ENCODE measurements around the gene ATP13A3. TPM values are rescaled to one million over a fixed set of nuclear protein-coding genes. Genes with fewer than 3 reads are reported as not detected.
"Not testable (repeated sequence)": the region's sequence is repeated elsewhere in the genome, so short reads cannot be mapped to it uniquely, and the experiment has no call there.

The ATP13A3 gene
- 43.8 TPM for polyA plus RNA-seq (2013, experiment 1 of 2)
- polyA plus RNA-seq (2013, experiment 2 of 2), result 42.9 TPM

DNA sequence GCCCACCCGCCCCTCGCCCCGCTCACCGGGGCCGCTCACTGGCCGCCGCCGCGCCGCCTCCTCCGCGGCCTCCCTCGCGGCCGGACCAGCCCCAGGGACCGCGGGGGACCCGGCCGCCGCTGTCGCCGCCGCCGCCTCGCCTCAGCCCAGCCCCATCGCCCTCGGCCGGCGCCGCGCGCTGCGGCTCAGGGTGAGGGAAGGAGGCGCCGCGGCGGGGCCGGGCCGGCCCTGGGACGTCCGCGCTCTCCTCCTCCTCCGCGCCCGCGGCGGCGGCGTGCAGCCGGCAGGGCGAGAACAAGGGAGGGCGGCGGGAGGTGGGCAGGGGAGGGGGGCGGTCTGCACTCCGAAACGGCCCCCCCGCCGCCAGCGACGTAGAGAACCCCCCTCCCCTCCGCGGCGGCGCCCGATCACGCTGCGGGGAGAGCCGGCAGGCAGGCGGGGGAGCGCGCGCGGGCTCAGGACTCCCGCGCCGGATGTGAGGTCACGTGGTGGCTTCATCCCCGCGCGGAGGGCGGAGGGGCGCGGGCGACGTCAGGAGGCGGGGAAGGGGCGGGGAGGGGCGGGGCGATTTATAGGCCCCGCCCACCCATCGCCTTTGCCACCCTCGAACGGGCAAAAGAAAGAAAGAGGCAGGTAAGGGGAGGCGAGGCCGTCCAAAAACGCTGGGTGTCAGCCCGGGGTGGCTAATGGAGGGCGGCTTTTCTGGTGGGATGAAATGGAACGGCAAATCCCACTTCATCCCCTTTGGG lies at the start of gene ATP13A3:
Gene ATP13A3, minus strand, starts transcription at position 463 of the 749 bp plus-strand sequence. CDS start 24,812 bp downstream, outside the sequence.
- H3K79me1 ChIP-seq (ENCODE audit: low read length), result peaks cover 1% of the 10 kb centered on the region
- peaks cover 4% of the 10 kb centered on the region for H3K4me1 ChIP-seq (ENCODE audit: control insufficient read depth, low read depth, low read length)
- H3K27ac ChIP-seq (ENCODE audit: low read depth, low read length), result peak within 1 kb of the TSS; percentile 65
- peak within 1 kb of the TSS; percentile 22 for H2BK5ac ChIP-seq (ENCODE audit: low read length)
- H2AK5ac ChIP-seq (ENCODE audit: low read length), result peak within 1 kb of the TSS; percentile 20
- H3K4ac ChIP-seq (ENCODE audit: low read depth, low read length), result peak within 1 kb of the TSS; percentile 82
- peak within 1 kb of the TSS; percentile 93 for H3K9ac ChIP-seq (ENCODE audit: low read length)
- H3K27me3 ChIP-seq (ENCODE audit: insufficient read depth, low read length, poor library complexity), result no peaks in the 10 kb centered on the region
- H2BK15ac ChIP-seq (replicated peaks; ENCODE audit: low read depth), result no peak within 1 kb of the TSS
- peak within 1 kb of the TSS; percentile 34 for H3K23ac ChIP-seq (ENCODE audit: low read length)
- peak within 1 kb of the TSS; percentile 81 for H3K4me3 ChIP-seq (ENCODE audit: low read length)
- H4K8ac ChIP-seq (ENCODE audit: low read depth, low read length), result no peak within 1 kb of the TSS
- H3K4me2 ChIP-seq (ENCODE audit: low read length), result peak within 1 kb of the TSS; percentile 73
- H3K18ac ChIP-seq (ENCODE audit: low read length), result peak within 1 kb of the TSS; percentile 98
- peak within 1 kb of the TSS; percentile 92 for H2BK120ac ChIP-seq (ENCODE audit: low read depth, low read length)
- no peak within 1 kb of the TSS for H4K5ac ChIP-seq (ENCODE audit: low read length)
- no peaks in the 10 kb centered on the region for H3K36me3 ChIP-seq (ENCODE audit: control insufficient read depth, insufficient read depth, low read length)
- no CpG with 5 or more reads among the region's 99 CpGs for WGBS (ENCODE audit: extremely low coverage, insufficient coverage, low lambda C conversion rate)
- H3K79me2 ChIP-seq (ENCODE audit: control insufficient read depth, insufficient read depth, low read length), result peaks cover 37% of the 10 kb centered on the region
- peak; percentile 94 for DNase-seq
- H3K56ac ChIP-seq (ENCODE audit: low read length), result peak within 1 kb of the TSS; percentile 92

DNA sequence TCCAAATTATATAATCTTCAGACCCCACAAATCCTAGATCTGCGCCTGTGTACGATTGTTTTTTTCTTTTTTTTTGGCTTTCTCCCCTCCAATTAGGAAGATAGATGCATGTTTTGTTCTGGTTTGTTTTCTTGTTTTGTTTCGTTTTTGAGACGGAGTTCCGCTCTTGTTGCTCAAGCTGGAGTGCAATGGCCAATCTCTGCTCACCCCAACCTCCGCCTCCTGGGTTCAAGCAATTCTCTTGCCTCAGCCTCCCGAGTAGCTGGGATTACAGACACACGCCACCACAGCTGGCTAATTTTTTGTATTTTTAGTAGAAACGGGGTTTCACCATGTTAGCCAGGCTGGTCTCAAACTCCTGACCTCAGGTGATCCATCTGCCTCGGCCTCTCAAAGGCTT lies 48.4 kb upstream of the ATP13A3 start:
- not testable (repeated sequence) for H3K36me3 ChIP-seq (ENCODE audit: control insufficient read depth, insufficient read depth, low read length); H3K79me2 ChIP-seq (ENCODE audit: control insufficient read depth, insufficient read depth, low read length); H4K5ac ChIP-seq (ENCODE audit: low read length); H2AK5ac ChIP-seq (ENCODE audit: low read length); H3K4me1 ChIP-seq (ENCODE audit: control insufficient read depth, low read depth, low read length); DNase-seq; H3K79me1 ChIP-seq (ENCODE audit: low read length); H2BK120ac ChIP-seq (ENCODE audit: low read depth, low read length); H2BK5ac ChIP-seq (ENCODE audit: low read length); H3K56ac ChIP-seq (ENCODE audit: low read length); H3K4ac ChIP-seq (ENCODE audit: low read depth, low read length); H3K18ac ChIP-seq (ENCODE audit: low read length); H3K4me2 ChIP-seq (ENCODE audit: low read length); H4K8ac ChIP-seq (ENCODE audit: low read depth, low read length); H3K27ac ChIP-seq (ENCODE audit: low read depth, low read length); H3K9ac ChIP-seq (ENCODE audit: low read length); H3K27me3 ChIP-seq (ENCODE audit: insufficient read depth, low read length, poor library complexity); H3K23ac ChIP-seq (ENCODE audit: low read length); H2BK15ac ChIP-seq (replicated peaks; ENCODE audit: low read depth); H3K4me3 ChIP-seq (ENCODE audit: low read length)
- WGBS (ENCODE audit: extremely low coverage, insufficient coverage, low lambda C conversion rate), result no CpG with 5 or more reads among the region's 10 CpGs

DNA sequence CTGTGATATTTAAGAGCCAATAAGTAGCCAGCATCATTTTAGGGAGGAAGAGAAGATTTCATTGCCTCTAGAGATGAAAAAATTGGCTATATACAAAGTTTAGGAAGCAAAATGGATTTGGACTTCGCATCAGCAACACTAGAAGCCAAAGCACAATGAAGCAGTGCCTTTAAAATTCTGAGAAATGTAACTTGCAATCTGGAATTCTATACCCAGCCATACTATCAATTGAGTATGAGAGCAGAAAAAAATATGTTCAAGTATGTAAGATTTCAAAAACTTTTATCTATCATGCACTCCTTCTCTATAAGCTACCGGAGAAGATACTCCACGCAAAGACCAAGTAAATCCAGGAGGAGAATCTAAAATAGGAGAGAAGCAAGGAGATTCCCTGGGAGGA lies 47.4 kb upstream of the ATP13A3 start:
- no peaks in the 10 kb centered on the region for H3K79me1 ChIP-seq (ENCODE audit: low read length)
- H4K5ac ChIP-seq (ENCODE audit: low read length), result no peak overlapping the region
- no peak overlapping the region for H3K9ac ChIP-seq (ENCODE audit: low read length)
- no peak overlapping the region for H3K56ac ChIP-seq (ENCODE audit: low read length)
- H2BK15ac ChIP-seq (replicated peaks; ENCODE audit: low read depth), result no peak overlapping the region
- no peak overlapping the region for H2BK5ac ChIP-seq (ENCODE audit: low read length)
- no peak overlapping the region for H3K4me2 ChIP-seq (ENCODE audit: low read length)
- no peaks in the 10 kb centered on the region for H3K79me2 ChIP-seq (ENCODE audit: control insufficient read depth, insufficient read depth, low read length)
- H3K27ac ChIP-seq (ENCODE audit: low read depth, low read length), result no peak overlapping the region
- H2AK5ac ChIP-seq (ENCODE audit: low read length), result no peak overlapping the region
- H3K4ac ChIP-seq (ENCODE audit: low read depth, low read length), result no peak overlapping the region
- H3K18ac ChIP-seq (ENCODE audit: low read length), result no peak overlapping the region
- no peak for DNase-seq
- WGBS (ENCODE audit: extremely low coverage, insufficient coverage, low lambda C conversion rate), result no CpG with 5 or more reads among the region's 3 CpGs
- H3K23ac ChIP-seq (ENCODE audit: low read length), result no peak overlapping the region
- H3K4me3 ChIP-seq (ENCODE audit: low read length), result no peak overlapping the region
- no peaks in the 10 kb centered on the region for H3K4me1 ChIP-seq (ENCODE audit: control insufficient read depth, low read depth, low read length)
- no peak overlapping the region for H4K8ac ChIP-seq (ENCODE audit: low read depth, low read length)
- no peaks in the 10 kb centered on the region for H3K36me3 ChIP-seq (ENCODE audit: control insufficient read depth, insufficient read depth, low read length)
- no peak overlapping the region for H2BK120ac ChIP-seq (ENCODE audit: low read depth, low read length)
- H3K27me3 ChIP-seq (ENCODE audit: insufficient read depth, low read length, poor library complexity), result no peaks in the 10 kb centered on the region

DNA sequence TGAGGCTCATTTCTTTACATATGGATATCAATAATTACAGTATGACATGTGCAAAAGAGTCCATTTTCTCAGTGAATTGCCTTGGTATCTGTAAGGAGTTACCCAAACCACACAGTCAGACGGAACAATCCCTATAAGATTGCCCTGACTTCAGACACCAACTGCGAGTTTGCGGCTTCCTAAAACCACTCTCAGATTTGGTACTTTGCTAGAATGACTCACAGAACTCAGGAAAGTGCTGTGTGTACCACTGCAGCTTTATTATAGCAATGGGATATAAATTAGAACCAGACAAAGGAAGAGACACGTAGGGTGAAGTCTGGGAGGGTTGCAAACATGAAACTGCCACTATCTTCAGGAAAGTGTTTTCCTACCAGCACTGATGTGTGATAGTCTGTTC lies 45.8 kb upstream of the ATP13A3 start:
- H2AK5ac ChIP-seq (ENCODE audit: low read length), result no peak overlapping the region
- H3K4me1 ChIP-seq (ENCODE audit: control insufficient read depth, low read depth, low read length), result no peaks in the 10 kb centered on the region
- WGBS (ENCODE audit: extremely low coverage, insufficient coverage, low lambda C conversion rate), result no CpG with 5 or more reads among the region's 4 CpGs
- no peak for DNase-seq
- no peak overlapping the region for H4K8ac ChIP-seq (ENCODE audit: low read depth, low read length)
- no peak overlapping the region for H3K18ac ChIP-seq (ENCODE audit: low read length)
- H2BK120ac ChIP-seq (ENCODE audit: low read depth, low read length), result no peak overlapping the region
- H3K56ac ChIP-seq (ENCODE audit: low read length), result no peak overlapping the region
- H3K27ac ChIP-seq (ENCODE audit: low read depth, low read length), result no peak overlapping the region
- no peaks in the 10 kb centered on the region for H3K79me2 ChIP-seq (ENCODE audit: control insufficient read depth, insufficient read depth, low read length)
- no peaks in the 10 kb centered on the region for H3K36me3 ChIP-seq (ENCODE audit: control insufficient read depth, insufficient read depth, low read length)
- H4K5ac ChIP-seq (ENCODE audit: low read length), result no peak overlapping the region
- H3K9ac ChIP-seq (ENCODE audit: low read length), result no peak overlapping the region
- no peaks in the 10 kb centered on the region for H3K27me3 ChIP-seq (ENCODE audit: insufficient read depth, low read length, poor library complexity)
- no peak overlapping the region for H3K4ac ChIP-seq (ENCODE audit: low read depth, low read length)
- H2BK15ac ChIP-seq (replicated peaks; ENCODE audit: low read depth), result no peak overlapping the region
- H3K23ac ChIP-seq (ENCODE audit: low read length), result no peak overlapping the region
- no peaks in the 10 kb centered on the region for H3K79me1 ChIP-seq (ENCODE audit: low read length)
- no peak overlapping the region for H3K4me3 ChIP-seq (ENCODE audit: low read length)
- no peak overlapping the region for H2BK5ac ChIP-seq (ENCODE audit: low read length)
- no peak overlapping the region for H3K4me2 ChIP-seq (ENCODE audit: low read length)

DNA sequence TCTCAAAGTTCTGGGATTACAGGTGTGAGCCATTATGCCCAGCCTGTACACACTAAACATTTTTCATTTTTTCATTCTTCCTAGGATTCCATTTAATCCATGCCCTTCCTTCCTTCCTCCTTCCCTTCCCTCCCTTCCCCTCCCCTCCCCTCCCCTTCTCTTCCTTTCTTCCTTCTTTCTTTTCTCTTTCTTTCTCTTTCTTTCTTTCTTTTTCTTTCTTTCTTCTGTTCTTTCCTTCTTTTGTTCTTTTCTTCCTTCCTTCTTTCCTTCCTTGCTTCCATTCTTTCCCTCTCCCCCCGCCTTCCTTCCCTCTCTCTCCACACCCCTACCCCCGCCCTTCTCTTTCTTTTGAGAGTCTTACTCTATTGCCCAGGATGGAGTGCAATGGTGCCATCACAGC lies 40.9 kb upstream of the ATP13A3 start:
- H2BK15ac ChIP-seq (replicated peaks; ENCODE audit: low read depth), result no peak overlapping the region
- H3K23ac ChIP-seq (ENCODE audit: low read length), result no peak overlapping the region
- no peaks in the 10 kb centered on the region for H3K27me3 ChIP-seq (ENCODE audit: insufficient read depth, low read length, poor library complexity)
- peaks cover 1% of the 10 kb centered on the region for H3K4me1 ChIP-seq (ENCODE audit: control insufficient read depth, low read depth, low read length)
- no peak overlapping the region for H4K5ac ChIP-seq (ENCODE audit: low read length)
- H2BK5ac ChIP-seq (ENCODE audit: low read length), result no peak overlapping the region
- no peak overlapping the region for H3K9ac ChIP-seq (ENCODE audit: low read length)
- H2BK120ac ChIP-seq (ENCODE audit: low read depth, low read length), result no peak overlapping the region
- H3K79me1 ChIP-seq (ENCODE audit: low read length), result no peaks in the 10 kb centered on the region
- no peaks in the 10 kb centered on the region for H3K79me2 ChIP-seq (ENCODE audit: control insufficient read depth, insufficient read depth, low read length)
- no peak overlapping the region for H3K4me2 ChIP-seq (ENCODE audit: low read length)
- H3K4ac ChIP-seq (ENCODE audit: low read depth, low read length), result no peak overlapping the region
- H3K4me3 ChIP-seq (ENCODE audit: low read length), result no peak overlapping the region
- no peak overlapping the region for H3K18ac ChIP-seq (ENCODE audit: low read length)
- H3K27ac ChIP-seq (ENCODE audit: low read depth, low read length), result no peak overlapping the region
- WGBS (ENCODE audit: extremely low coverage, insufficient coverage, low lambda C conversion rate), result 100% methylated on average over 1 of the region's 2 CpGs
- no peak overlapping the region for H3K56ac ChIP-seq (ENCODE audit: low read length)
- H2AK5ac ChIP-seq (ENCODE audit: low read length), result no peak overlapping the region
- H3K36me3 ChIP-seq (ENCODE audit: control insufficient read depth, insufficient read depth, low read length), result no peaks in the 10 kb centered on the region
- no peak for DNase-seq
- no peak overlapping the region for H4K8ac ChIP-seq (ENCODE audit: low read depth, low read length)

DNA sequence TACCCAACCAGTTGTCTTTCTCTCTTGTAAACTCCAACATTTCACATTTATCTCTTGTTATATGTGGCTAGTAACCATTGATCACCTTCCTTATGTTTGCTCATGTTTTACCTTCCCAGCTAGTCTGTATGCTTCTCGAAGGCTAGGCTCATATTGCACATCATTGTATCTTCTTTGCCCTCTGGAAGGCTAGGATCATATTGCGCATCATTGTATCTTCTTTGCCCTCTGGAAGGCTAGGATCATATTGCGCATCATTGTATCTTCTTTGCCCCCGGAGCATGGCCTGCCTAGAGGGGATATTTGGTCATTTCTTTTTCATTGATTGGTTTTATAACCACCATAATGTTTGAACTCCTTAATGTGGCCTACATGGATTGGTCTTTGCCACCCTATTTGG lies 39.4 kb upstream of the ATP13A3 start:
- H3K36me3 ChIP-seq (ENCODE audit: control insufficient read depth, insufficient read depth, low read length), result no peaks in the 10 kb centered on the region
- H3K9ac ChIP-seq (ENCODE audit: low read length), result no peak overlapping the region
- no peak overlapping the region for H2BK120ac ChIP-seq (ENCODE audit: low read depth, low read length)
- no peaks in the 10 kb centered on the region for H3K27me3 ChIP-seq (ENCODE audit: insufficient read depth, low read length, poor library complexity)
- H2BK15ac ChIP-seq (replicated peaks; ENCODE audit: low read depth), result no peak overlapping the region
- no peak overlapping the region for H3K4ac ChIP-seq (ENCODE audit: low read depth, low read length)
- H3K79me1 ChIP-seq (ENCODE audit: low read length), result no peaks in the 10 kb centered on the region
- no peak overlapping the region for H3K27ac ChIP-seq (ENCODE audit: low read depth, low read length)
- DNase-seq, result no peak
- no CpG with 5 or more reads among the region's 4 CpGs for WGBS (ENCODE audit: extremely low coverage, insufficient coverage, low lambda C conversion rate)
- no peak overlapping the region for H3K4me2 ChIP-seq (ENCODE audit: low read length)
- H4K5ac ChIP-seq (ENCODE audit: low read length), result no peak overlapping the region
- no peak overlapping the region for H3K18ac ChIP-seq (ENCODE audit: low read length)
- H3K56ac ChIP-seq (ENCODE audit: low read length), result no peak overlapping the region
- no peak overlapping the region for H3K23ac ChIP-seq (ENCODE audit: low read length)
- H3K79me2 ChIP-seq (ENCODE audit: control insufficient read depth, insufficient read depth, low read length), result no peaks in the 10 kb centered on the region
- peaks cover 6% of the 10 kb centered on the region for H3K4me1 ChIP-seq (ENCODE audit: control insufficient read depth, low read depth, low read length)
- H4K8ac ChIP-seq (ENCODE audit: low read depth, low read length), result no peak overlapping the region
- no peak overlapping the region for H2BK5ac ChIP-seq (ENCODE audit: low read length)
- no peak overlapping the region for H2AK5ac ChIP-seq (ENCODE audit: low read length)
- H3K4me3 ChIP-seq (ENCODE audit: low read length), result no peak overlapping the region

Data from mesendoderm (in vitro differentiated cells).